HT1080 (cell line): ENCODE measurements around the gene LRRC4C. TPM values are rescaled to one million over a fixed set of nuclear protein-coding genes. Genes with fewer than 3 reads are reported as not detected.
A peak's percentile ranks its signal among the peaks of the same experiment; 100 is the strongest.

Experiments used
- DNase-seq: peaks from one replicate; pipeline ENCODE4 v3.0.0-alpha.2; 2015; ENCODE audit warnings: low read depth
- total RNA-seq: library from RNA; depleted of rRNA; stranded (reverse); fragments of >200 nt; shearing (Covaris generic); gene quantifications from 2 replicates; pipeline ENCODE4 v1.2.3, GENCODE V29; 2014

LRRC4C gene
- total RNA-seq, 1 experiment from 2014 or later, result not detected

DNA sequence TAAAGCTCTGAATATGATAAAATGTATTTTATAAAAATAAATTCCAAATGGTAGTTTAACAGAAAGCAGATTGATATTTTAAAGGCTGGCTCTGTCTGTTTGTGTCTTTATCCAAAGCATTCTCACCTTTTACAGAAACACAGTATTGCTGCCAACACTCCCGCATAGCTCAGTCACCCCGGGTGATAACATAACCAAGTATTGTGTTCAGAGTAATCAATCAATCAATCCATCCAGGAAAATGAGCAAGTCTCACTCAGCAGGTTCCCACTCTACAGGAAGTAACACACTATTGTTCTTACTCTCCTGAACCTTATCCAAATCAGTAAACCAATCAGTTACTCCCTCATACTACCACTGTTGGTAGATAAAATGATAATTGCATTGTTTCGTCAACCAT, 203.4 kb downstream of the LRRC4C start:
- DNase-seq, result no peak

DNA sequence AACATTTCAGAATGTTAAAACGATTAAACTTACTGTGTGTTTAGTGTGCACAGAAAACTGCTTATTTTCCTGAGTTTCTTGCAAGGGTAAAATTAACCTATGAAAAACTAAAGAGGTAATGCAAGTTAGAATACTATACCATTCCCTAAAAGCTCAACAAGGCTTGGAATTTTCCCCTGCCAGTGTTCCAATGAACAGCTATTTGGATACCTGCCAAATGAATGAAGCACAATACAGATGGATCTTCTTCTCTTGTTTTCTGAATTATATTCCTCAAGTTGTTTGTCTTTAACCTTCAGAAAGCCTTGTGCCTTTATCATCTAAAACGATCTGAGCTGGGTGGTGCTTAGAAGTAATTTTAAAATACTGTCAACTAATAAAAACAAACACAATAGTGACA, 204.5 kb downstream of the LRRC4C start:
- DNase-seq, result no peak

DNA sequence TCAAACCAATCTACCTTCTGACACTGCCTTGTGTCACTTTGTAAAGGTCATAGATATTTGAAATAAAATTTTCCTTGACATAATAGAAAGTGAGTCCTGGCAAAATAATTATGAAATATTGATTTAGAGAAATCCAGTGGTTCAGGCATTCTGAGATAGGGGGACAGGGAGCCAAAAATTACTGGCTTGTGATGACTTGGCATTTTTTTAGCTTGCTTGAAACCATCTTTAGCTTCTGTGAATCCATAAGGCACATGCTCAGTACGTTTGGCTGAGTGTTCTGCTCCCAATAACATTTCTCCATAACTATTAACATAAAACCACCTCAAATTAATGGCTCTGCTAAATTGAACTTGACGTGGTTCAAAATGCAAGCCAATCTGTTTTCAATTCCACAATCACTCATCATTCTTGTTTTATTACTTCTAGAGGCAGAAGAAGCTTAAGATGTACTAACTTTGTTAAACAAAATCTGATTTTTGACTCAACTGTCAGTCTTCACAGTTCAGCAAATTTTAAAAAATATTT, 209.0 kb downstream of the LRRC4C start:
- no peak for DNase-seq

- DNase-seq, result no peak
Measured at GRCh38 chr11:41247621-41248020, 211.8 kb downstream of the LRRC4C start.

DNA sequence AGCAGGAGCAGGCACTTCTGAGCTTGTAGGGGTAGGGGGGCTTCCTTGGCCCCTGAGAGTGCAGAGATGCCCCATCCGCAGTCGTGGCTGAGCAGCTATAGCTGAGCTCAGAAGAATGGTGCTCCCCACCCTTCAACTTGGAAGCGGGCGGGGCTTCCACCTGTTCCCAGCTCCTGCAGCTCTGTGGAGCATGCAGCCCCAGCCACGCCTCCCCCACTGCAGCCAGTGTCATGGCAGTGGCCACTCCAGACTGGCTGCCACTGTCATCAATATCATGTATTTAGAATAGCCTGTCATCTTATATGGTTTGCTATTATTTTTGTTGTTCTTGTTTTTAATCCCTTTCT, 213.1 kb downstream of the LRRC4C start:
- no peak for DNase-seq

DNA sequence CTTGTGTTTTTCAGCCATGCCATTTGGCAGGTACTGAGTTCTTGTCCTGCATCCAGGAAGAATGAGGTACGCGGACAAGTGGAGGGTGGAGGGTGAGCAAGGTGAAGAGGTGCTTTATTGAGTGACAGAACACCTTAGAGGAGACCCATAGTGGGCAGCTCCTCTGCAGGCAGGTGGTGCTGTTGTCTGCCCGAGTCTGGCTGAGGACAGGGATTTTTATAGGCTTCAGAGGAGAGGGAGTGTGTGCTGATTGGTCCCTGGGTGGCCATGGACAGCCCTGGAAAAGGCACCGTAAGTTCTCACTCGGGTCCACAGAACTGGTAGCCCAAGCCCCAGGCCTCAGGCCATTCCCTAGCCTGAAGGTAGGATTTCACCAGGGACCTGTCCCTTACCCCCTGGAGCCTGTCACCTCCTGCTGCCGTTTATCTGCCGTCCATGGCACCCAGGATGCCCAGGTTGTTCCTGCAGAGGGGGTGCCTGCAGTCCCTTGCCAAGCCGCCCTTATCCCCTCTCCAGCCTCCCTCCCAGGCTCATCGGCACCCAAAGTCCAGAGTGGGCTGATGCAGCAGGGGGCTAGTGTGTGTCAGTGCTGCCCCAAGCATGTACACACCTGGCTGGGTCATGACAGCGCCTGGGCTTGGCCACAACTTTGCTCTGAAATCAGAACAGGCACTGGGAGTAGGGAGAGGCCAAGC, 213.6 kb downstream of the LRRC4C start:
- DNase-seq, result no peak

DNA sequence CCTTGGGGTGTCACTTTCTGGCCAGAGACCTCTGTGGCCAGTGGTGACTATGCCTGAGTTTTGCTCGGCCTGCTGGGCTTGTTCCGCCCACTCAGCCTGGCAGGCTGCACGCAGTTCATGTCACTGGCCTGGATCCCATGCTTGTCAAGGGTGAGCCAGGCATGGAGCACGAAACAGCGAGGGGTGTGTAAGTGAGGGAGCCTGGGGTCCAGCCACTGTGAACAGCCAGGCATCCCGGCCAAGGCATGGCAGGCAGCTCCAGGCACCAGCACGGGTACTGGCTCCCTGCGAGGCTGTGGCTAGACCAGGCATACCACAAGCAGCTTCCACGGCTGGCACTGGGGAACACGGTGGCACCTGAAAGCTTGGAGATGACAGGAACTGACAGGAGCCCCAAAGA, 214.3 kb downstream of the LRRC4C start:
- no peak for DNase-seq

DNA sequence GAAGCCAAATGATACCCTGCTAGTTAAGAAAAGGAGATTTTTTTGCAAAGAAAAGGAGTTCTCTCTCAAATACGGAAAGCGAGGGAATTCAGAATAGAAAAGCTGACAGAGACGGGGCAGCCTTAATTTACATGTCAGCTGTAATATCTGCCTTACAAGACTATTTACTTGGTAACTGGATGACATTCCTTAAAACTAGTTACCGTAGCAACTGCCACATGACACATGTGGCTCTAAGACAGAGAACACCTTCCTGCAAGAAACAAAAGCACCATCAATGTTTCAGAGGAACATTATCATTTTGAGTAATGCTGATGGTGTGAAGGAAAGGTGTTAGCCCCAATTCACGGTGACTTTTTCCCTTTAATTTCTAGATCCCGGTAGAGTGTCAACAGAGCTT, 222.1 kb downstream of the LRRC4C start:
- DNase-seq, result no peak

- no peak for DNase-seq
Measured at GRCh38 chr11:41235668-41236067, 223.8 kb downstream of the LRRC4C start.

DNA sequence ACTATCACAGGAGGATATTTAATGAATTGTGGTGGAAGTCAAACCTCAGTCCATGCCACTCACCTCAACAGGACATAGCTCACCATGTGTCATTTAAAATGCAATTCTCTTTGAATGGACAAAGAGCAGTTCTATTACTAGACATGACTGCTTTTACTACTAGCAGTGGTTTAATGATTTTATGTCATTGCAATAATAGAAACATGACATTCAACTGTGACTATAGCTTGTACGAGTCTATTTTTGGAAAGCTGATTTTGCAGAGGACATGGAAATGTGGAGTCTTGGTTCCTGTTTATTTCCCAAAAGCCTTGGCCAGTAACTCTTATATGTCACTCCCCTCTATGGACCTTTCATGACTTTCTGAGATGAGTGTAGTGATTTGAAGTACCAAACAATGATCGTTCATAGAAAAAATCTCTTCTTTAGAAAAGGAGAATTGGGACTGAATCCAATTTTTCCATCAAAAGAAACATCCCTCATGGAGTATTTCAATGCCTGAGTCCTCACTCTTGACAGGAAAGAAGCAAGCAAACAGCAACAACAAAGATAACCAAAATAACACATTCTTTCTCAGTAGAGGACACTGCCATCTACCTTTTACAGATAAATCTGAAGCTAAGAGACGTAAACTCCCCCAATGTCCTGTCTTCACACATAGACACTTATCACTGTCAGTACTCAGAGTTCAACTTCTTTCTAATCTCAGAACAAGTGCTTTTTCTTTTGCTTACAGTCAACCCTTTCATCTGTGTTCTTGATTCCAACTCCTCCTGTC, 233.4 kb downstream of the LRRC4C start:
- DNase-seq, result no peak

- no peak for DNase-seq
Measured at GRCh38 chr11:41222236-41222635, 237.2 kb downstream of the LRRC4C start.

GRCh38 chr11:41206388-41206787, 253.1 kb downstream of the LRRC4C start:
- no peak for DNase-seq

DNA sequence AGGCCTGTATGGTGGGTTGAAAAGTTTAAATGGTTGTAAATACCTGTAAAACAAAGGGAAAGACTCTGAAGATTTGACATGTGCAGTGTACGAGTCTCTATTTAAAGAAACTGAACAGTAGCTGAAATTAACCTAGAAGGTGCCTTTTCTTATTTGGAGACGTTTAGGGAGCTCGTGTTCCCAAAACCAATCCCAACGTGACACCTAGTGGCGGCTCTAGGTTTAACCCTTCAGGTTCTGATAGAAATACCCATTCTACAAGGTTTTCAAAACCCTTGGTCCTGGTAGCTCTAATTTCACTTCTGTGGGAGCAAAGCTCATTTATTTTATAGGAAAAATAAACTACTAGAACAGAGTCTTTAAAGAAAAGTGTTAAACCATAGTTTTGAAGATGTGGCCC, 258.3 kb downstream of the LRRC4C start:
- peak; percentile 31 for DNase-seq

DNA sequence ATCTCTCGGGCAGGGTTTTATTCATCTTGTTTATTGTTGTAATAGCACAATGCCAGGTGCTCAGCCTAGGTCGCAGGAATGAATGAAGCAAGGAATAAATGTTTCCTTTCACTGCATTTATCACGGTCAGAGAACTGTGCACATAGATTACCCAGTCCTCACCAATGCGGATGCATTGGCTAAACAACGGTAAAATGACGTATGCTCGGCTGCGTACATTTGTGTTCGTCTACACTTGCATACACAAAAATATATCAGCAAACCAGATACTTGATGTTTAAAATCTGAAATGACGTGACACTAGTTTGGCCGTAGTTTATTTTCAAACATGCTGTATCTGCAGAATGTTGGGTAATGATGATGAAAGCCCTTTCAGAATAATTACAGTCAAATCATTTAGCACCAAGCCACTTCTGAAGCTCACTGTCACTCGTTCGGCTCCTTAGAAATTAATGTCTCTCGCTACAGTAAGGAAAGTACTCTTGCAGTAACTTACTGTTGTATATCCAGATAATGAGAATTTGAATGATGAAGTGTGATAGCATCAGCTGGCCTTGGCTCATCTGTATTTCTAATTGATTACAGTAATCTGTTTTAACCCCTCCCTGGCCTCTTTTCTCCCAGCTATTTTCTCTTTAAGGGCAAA, 268.9 kb downstream of the LRRC4C start:
- DNase-seq, result no peak

GRCh38 chr11:41189701-41190436, 269.6 kb downstream of the LRRC4C start:
- no peak for DNase-seq

- peak; percentile 18 for DNase-seq
Measured at GRCh38 chr11:41177791-41178190, 281.7 kb downstream of the LRRC4C start.

DNA sequence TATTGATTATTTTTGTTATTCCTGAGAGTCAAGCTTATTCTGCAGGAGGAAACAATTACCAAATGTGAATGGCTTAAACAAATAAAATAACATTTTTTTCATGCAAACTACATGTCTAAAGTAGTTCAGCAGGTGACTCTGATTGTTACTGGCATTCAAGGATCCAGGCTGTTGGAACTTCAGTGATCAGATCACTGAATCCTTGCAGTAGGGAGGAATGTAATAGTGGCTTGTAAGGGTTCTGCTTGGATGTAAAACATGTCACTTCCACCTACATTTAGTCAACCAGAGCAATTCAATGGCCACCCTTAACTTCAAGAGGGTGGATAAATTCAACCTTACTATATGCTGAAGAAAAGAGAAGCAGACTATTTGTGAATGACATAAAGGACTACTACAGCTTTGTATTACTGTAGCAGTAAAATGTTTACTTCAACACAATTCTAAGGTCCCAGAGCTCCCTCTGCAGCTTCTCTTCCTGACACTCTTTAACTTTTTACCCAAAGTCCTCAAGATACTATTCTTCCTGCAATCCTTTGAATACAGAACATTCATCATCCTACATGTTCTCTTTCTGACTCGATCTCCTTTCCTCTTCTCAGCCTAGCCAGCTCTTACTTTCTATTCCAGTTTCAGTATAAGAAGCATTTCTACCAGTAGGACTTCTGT, 284.0 kb downstream of the LRRC4C start:
- no peak for DNase-seq

GRCh38 chr11:41146326-41146725, 313.1 kb downstream of the LRRC4C start:
- DNase-seq, result no peak

GRCh38 chr11:41145420-41145819, 314.0 kb downstream of the LRRC4C start:
- no peak for DNase-seq

- DNase-seq, result no peak
Measured at GRCh38 chr11:41134971-41135370, 324.5 kb downstream of the LRRC4C start.

DNA sequence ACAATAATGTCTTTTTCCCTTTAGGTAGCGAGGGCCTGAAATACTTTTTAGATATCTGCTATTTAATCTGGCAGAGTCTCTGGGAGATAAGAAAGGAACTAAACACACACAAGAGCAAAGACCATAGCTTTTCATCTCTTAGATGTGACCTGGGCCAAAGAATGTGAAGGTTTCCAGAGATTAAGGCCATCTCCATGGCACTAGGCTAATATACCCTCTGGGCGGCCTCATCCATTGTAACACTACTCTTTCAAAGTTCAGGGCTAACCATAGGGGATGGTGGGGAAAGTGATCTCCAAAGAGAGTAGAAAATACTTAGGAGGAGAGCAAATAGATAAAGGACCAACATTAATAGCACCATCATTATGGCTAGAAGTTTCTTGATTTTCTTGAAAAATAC, 326.4 kb downstream of the LRRC4C start:
- DNase-seq, result no peak
